Fibroblast of upper back skin (primary cell): ENCODE results near the gene CTAGE8.
"Not testable (repeated sequence)": the region's sequence is repeated elsewhere in the genome, so short reads cannot be mapped to it uniquely, and the experiment has no call there.

Experiments used
- DNase-seq: peaks from one replicate; pipeline ENCODE4 v3.0.0-alpha.2; 2013

CTAGE8 gene

GRCh38 chr7:144256112-144256511 lies 13.0 kb downstream of the CTAGE8 start:
- DNase-seq: peak; percentile 1

- no peak for DNase-seq
Measured at GRCh38 chr7:144255471-144255897, 13.6 kb downstream of the CTAGE8 start.

- not testable (repeated sequence) for DNase-seq
Measured at GRCh38 chr7:144252307-144252706, 16.8 kb downstream of the CTAGE8 start.

DNA sequence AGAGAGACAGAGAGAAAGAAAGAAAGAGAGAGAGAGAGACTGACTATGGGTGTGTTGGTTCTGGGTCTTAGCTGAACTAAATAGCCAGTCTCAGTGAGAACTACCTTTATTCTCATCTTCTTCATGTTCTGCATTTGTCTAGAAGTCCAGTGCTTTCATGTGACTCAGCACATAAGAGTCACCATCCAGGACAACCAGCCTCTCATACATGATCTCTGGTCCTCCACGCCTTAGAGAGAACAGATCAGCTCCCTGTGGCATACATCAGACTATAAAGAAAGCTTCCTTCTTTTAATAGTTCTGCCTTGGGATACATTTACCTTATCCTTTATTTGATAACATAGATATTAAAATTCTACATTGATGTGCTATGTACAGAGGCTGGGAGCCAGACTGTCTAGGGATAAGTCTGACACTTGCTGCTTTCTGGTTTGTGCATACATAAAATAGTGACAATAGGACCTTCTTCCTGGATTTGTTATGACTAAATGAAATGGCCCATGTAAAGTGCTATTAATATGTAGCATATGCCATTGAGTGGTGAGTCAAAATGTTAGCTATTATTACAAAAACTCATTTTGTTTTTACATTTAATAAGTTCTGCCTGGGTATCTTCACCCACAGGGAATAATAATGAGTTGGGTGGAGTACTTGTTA lies 21.3 kb downstream of the CTAGE8 start:
- not testable (repeated sequence) for DNase-seq

DNA sequence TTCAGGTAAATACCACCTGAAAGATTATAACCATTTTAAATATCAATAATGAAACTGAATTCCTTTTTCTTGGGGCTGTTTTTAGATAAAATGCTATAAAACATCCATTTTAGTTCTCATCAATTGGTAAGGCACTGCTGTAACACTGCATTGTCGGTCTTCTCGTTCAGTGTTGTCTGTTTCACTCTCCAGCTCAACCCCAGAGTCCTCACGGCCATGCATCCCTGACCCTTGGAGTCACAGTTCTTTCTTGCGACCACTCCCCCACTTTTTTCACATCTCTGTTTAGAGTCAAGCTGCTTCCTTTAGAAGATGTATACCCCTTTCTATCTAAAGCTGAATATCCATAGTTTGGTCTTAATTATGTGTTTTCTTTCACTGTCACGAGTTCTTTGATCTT lies 22.1 kb downstream of the CTAGE8 start:
- DNase-seq: not testable (repeated sequence)

DNA sequence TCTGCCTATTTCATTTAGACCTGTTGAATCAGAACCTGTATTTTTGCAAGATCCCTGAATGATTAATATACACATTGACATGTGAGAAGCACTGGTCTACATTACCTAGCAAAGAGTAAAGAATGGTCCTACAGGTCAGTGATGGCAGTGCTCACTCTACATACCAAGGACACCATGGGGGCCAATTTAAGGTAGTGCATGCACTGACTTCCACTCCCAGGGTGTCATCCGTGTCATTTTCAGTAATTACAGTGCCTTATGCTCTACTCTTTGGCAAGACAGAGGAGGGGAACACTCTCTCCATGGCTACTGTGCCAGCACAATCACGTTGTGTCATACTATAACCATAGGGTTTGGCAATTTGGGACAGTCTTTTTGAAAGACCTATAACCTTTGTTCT lies 23.7 kb downstream of the CTAGE8 start:
- DNase-seq: not testable (repeated sequence)

DNA sequence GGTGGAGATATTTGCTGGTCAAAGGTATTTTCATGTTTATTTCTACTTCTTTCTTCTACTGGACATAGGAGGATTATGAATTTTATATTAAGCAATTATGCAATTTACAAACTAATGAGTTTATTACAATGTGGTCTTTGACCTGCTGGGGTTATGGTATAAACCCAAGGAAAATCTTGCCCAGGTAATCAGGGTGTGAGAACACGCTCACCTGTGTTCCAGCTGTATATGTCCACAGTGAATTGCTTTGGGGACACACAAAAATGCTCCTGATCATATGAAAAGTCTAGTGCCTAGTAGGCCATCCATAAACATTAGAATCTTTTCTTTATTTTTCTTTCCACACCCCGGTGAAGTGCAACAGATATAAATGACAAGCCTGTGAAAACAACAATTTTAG lies 29.7 kb downstream of the CTAGE8 start, which contains the start of gene OR2A42:
Gene OR2A42, minus strand, starts transcription at position 241 of the 400 bp plus-strand sequence. CDS start 6,762 bp downstream, outside the sequence.
- not testable (repeated sequence) for DNase-seq

DNA sequence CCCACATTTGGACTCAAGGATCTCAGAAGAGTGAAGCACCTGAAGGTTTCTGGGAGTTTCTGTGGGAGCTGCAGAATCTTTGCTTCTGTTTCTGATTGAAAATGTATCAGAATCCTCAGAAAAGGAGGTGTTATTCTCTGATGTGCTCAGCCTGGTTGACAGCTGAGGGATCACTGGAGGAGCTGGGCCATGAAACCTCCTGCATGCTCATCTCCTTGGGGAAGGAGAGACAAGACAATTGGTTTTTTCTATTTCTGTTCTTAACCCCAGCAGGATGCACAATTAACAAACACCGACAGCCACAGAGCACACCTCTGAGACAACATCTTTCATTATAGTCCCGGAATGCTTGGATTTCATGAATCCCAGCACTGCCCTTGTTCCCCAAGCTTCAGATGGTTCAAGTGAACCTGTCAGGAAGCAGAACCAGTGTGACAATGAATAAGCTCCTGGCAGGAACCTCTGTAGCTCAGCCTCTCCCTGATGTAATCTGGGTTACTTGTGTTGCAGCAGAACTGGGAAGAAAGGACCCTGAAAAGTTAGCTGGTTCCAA lies 30.5 kb downstream of the CTAGE8 start:
- not testable (repeated sequence) for DNase-seq

GRCh38 chr7:144233039-144233438 lies 36.0 kb downstream of the CTAGE8 start:
- not testable (repeated sequence) for DNase-seq

GRCh38 chr7:144231027-144231426 lies 38.1 kb downstream of the CTAGE8 start:
- not testable (repeated sequence) for DNase-seq

DNA sequence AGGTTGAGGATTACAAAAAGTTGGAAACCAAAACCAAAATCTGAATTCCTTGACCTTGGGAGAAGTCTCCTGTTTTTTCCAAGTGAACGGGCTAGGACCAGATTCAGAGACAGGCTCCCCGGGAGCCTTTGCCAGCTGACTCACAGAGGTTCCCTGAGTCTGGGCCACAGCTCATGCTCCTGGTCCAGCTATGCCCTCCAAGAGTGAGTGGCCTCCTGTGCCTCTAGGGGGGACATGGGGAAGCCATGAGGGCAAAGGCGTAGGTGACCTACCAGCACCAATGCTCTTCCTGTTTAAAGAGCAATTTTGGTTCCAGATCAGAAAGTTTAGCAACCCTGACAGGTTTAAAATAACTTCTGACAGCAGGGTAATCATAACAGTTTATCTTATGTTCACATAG lies 40.3 kb downstream of the CTAGE8 start:
- DNase-seq: not testable (repeated sequence)

DNA sequence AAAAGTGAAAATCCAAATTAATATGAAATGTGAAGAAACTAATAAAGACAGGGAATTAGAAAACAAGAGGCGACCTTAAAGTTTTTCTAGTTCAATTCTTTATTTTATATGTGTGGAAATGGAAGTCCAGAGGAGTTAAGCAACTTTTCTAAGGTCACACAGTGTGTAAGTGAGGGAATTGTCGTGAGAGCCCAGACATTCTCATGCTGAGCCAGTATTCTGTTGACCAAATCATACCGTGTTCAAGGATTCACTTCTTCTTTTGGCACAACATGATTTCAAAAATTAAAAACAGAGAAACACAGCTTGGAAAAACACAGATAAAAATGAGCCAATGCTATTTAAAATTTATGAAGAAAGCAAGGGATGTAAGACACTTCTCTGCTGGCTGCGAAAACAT lies 42.2 kb downstream of the CTAGE8 start:
- DNase-seq: not testable (repeated sequence)

- DNase-seq: not testable (repeated sequence)
Measured at GRCh38 chr7:144223675-144224074, 45.4 kb downstream of the CTAGE8 start.

DNA sequence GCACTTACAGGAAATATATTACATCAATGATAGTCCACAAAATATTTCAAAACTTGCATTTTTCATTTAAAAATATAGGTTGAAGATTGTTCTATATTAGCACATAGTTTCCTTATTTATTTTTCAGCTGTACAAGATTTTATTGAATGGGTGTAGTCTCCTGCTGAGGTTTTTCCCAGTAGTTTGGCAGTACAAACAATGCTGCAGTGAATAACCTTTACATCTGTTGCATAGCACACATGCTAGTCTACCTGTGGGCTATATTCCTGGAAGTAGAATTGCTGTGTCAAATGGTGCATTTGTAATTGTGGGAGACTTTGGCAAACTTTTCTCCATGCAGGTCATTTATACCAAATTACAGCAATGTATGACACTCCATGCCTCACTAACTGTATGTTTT lies 48.6 kb downstream of the CTAGE8 start:
- not testable (repeated sequence) for DNase-seq

DNA sequence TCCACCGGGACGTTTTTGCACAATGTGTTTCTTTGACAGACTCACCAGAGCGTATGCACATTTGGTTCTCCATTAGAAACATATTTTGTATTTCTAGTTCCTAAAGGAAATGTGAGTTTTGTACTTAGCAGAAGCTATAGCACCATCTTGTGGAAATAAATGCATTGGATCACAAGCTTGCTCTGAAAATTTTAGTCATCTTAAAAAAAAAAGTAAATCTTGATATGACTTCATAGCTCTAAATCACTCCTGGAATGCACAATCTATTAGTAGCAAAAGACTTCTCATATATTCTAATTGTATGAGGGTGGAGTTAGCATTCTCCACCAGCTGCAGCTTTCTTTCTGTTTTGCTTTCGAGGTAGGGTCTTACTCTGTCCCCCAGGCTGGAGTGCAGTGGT lies 49.9 kb downstream of the CTAGE8 start:
- DNase-seq: not testable (repeated sequence)

DNA sequence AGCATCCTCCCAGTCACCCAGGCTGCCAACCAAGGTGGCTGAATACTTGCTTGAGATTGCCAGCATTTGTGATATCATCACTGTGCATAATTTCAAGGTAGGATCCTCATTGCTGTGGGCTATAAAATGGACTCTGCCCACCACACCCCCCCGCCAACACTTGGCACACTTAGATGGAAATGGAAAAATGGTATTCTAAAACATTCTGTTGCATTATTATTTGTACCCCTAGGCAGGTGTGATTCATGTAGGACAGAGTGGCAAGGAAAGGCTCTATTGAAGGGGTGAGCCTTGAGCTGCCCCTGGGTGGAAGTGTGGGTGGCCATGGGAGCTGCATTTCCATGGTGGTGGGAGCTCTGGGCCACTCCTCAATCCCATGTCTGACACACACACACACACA lies 50.5 kb downstream of the CTAGE8 start:
- DNase-seq: not testable (repeated sequence)

DNA sequence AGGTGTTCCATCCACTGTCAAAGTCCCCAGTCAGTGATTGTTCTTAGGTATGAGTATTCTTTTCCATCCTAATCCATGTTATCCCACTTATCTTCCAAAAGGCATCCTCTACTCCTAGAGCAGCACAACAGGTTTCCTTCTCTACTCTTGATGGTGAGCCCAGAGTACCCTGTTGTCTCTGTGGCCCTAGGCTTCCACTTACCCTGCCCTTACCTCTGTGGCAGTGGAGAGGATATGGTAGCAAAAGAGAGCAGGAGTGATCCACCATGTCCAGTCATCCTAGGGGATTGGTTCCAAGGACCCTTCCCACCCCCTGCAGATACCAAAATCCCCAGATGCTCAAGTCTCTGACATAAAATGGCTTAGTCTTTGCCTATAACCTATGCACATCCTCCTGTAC lies 51.9 kb downstream of the CTAGE8 start:
- not testable (repeated sequence) for DNase-seq
